Activated CD8-positive, alpha-beta memory T cell treated with anti-CD3 and anti-CD28 coated beads for 24 hours (primary cell): ENCODE data around the gene LRP8.
A peak's percentile ranks its signal among the peaks of the same experiment; 100 is the strongest.

ENCODE experiments used
- DNase-seq: peaks from one replicate; pipeline ENCODE4 v3.0.0-alpha.2; 2020

Gene LRP8

DNA sequence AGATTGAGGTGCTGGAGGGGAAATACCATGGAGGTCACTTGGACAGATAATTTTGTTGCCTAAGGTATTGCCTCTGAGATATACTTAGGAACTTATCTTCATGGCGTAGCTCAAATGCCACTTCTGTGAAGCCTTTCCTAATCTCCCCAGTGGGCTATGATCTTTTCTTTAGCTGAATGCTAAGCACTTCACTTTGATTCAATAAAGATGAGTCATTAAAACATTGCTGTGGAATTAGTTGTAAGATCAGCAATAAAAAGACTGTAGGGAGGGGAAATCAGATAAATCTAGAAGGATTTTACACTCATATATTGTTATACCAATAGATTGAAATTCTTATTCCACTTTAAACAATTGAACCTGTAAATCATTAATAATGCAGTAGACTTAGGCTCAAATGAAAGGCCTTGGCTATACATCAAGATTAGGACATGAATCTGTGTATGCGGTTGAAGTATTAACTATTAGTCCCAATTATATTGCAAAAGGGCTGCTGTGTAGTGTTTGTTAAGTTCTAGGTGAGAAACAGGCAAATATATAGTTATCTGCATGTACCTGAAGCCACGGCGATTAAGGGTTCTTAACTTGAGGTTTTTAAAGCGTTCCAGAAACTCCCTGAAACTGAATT, 70.3 kb downstream of the LRP8 start:
- no peak for DNase-seq

DNA sequence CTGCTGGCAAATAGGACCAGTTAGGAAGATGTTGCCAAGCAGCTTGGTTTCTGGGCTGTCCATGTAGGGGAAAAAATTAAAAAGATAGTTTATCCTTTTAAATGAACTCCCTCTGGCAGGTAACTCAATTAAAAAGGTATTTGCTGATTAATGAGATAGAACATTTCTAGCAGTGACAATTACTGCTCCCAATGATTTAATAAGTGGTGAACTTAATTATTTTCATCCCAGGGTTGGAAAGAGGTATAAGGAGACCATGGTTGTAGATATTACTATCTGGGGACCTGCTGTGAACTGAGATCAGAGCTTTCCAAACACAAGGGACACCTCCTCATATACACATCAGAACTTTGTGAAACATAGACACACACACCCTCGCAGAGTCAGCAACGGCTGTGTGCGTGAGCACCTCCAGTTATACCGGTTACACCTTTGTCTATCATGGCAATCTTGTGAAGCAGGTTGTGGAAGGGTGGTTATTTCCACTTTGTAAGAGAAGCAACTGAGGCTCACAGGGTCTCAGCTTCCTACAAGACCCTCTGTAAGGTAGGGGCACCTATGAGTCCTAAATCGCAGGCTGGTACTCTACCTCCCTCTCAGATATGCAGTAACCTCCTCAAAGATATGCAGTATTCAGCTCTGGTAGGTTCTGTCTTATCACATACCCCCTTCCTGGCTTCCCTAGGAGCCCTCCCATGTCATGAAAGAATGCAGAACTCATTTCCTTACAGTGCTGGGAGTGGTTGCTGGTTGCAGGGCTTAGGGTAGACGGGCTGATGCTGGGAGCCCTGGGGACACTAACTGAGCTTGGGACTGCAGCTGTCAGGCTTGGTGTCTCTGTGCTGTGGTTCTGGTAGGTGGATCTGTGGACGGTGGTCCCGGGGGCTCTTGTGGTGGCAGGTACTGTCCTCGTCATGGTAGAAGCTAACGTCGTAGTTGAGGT, 71.1 kb downstream of the LRP8 start:
- no peak for DNase-seq

DNA sequence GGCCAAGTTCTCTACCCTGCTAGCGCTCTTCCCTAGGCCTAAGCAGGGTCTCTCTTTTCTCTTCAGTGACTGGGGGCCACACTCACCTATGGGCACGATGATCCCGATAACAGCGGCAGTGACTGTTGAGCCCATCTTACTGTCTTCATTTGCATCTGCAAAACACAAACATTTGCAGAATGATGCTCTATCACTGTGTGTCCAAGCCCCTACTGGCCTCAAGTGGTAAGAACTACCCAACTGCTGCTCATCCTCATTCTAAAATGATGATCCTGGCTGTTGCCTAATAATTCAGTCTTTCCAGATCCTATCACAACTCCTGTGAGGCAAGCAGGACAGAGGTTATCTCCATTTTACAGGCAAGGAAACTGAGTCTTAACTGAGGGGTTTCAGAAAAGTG, 72.8 kb downstream of the LRP8 start:
- no peak for DNase-seq

DNA sequence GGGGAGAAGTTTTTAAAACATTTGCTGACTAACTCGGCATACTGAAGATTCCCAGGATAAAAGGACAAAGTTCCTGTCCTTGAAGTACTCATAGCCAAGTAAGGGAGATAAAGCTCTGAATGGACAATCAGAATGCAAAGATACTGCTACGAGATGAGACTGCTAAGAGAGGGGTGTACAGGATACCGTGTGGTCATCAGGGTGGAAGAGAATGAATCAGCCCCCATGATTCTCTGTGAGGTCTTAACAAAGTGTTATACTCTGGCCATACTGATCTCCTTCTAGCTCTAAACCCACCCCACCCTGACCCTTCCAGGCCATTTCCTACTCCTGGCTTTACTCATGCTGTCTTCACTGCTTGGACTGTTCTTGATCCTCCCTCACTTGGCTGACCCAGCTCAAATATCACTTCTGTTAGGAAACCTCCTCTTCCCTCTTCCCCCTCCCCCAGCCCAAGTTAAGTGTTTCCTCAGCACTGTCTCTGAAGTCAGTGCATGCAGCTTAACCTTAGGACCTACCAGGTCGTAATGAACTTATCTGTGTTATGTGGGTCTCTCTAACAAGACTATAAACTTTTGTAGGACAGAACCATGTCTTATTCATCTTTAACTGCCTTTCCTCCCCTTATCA, 73.7 kb downstream of the LRP8 start:
- no peak for DNase-seq

DNA sequence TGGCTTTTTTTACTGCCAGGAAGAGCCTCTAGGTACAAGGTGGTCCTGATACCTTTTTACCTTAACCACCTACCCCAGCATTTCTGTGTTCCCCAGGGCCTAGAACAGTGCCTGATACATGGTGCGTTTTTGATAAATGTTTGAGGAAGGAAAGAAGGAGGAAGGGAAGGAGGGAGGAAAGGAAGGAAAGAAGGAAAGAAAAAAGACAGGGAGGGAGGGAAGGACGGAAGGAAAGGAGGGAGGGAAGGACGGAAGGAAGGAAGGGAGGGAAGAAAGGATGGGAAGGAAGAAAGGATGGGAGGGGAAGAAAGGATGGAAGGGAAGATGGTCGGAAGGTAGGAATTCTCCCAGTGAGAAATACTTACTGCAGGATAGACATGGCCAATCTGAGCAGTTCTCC, 77.5 kb downstream of the LRP8 start:
- no peak for DNase-seq

DNA sequence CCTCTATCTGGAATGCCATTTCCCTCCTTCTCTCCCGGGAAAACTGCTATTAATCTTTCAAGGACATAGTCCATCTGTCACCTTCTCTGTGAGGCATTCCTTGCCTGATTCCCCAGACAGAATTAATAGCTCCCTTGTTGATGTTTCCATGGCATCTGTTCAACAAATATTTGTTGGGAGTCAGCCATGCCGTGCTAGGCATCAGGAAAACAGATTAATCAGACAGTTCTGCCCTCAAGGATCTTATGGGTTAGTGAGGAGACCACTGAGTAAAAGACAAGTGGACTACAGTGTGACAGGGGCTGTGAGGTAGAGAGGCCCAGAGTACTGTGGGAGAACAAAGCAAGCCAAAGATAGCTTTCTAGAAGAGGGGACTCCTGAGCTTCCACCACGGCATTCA, 78.2 kb downstream of the LRP8 start:
- no peak for DNase-seq

DNA sequence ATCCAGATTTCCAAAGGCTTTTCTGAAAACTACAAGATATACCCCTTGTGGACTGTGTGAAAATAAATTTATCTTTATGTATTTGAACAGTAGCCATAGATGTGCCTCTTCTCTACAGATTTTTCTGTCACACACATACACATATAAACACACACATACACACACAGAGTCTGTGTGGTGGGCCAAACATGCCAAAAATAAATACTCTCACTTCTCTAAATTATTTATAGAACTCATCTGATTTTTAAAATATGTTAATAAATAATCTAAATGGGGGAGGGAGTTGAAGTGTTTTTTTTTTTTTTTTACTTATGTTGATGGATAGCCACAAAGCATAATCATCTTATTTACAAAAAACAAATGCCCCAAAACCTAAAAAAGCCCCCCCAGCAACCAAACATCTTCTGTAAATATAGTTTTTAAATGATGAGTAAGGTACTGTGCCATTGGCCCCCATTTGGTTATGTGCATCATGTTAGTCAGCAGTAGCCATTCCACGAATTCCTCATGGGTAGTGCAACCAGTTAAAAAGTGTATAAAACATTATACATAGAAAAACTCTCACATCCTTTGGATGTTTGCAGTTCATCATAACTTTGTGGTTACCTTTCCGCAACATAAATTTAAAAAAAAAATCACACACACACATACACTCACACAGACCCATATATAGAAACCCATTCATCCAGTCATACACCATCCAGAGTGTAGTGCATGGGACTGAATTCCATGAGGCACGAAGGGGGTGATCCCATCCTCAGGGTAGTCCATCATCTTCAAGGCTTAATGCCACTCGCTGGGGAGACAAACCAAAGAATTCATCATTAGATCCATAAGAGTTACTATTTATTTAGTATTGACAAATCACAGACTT, 81.4 kb downstream of the LRP8 start:
- no peak for DNase-seq

DNA sequence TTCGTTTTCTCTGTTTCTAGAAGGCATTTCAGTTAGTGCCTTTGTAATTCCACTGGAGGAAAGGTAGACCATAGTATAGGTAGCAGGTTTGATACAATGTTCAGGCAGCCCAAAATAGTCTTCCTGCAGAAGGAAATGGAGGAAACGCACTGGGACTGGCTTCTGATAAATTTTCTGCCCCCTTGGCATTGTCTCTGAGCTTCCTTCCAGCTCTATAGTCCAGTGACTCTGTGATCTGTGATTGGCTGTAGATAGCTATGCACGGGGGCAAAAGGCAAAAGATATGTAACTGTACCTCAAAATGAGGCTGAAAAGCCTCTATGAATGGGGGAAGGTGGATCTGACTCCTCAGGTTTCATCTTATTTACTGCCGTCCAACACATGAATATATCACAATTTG, 83.7 kb downstream of the LRP8 start:
- no peak for DNase-seq

DNA sequence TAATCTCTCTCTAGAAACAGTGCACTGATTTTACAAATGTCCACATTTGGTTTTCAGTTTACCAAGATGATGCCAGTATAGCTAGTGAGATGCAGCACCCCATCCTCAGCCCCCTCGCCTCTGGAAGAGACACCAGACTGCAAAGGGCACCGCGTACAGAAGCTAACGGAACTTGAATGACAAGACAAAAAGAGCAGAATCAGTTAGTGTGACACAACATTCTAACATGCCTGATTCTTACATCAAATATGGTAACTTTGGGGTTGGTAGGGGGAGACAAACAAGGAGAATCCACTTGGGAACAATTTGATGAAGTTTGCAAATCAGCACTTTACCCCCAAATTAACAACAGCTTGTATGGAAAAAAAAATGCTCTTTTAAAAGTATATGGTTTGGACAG, 85.5 kb downstream of the LRP8 start:
- DNase-seq = no peak

DNA sequence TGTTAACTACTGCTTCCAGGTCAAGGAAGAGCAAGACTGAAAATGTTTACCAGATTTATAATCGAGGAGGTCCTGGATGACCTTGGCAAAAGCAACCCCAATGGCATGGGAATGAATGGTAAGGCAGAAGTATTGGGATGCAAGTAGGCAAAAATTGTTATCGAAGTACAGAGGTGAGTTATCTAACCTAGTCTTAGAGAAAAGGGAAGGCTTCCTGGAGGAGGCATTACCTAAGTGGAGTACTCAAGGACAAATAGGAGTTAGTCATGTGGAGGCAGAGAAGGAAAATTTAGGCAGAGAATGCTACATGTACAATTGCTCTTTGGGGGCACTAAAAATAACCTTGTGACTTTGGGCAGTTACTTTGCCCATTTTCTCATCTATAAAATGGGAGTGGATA, 86.0 kb downstream of the LRP8 start:
- DNase-seq = no peak

DNA sequence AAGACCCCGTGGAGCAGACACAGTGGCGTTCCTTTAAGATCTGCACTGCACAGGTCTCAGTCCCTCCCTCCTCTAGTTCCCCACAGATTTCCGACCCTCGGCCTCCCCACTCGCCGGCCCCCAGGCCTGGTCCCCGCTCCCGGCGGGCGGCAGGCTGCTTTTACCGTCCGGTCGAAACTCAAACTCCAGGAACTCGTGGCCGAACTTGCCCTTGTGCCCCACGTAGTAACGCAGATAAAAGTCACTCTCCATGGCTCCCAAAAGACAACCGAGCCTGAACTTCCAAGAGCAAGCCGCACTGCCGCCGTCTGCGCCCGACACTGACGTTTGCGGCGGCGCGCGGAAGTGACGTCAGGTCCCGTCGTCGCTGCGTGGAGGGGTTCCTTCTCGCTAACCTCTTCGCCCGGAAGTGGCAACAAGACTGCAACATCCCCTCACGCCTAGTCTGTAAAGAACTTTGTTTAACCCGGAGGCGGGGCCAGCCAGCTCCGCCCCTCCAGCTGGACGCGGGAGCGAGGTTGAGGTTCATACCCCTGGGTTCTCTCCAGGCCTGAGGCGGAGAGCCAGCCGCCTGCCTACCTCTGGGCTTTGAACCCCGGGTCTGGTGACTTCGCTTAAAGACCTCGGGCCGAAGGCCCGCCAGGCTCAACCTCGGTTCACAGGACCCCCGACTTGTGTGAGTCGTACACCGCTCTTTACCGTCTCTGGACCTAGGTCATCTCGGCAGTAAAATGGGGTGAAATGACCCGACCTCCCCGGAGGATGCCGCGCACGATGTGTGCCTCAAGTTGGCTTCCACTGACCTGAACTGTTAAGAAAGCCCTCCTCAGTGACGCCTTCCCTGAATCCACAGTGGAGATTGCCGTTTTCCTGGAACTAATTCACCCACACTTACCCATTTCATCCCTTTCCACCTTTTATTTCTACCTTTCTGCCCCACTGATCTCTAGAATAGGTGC, 89.4 kb downstream of the LRP8 start, which contains the start of gene MAGOH:
TSS of gene MAGOH (minus strand) at position 322 of the 959 bp plus-strand sequence. CDS start at position 252, 70 bp downstream.
- peak; percentile 97 for DNase-seq

DNA sequence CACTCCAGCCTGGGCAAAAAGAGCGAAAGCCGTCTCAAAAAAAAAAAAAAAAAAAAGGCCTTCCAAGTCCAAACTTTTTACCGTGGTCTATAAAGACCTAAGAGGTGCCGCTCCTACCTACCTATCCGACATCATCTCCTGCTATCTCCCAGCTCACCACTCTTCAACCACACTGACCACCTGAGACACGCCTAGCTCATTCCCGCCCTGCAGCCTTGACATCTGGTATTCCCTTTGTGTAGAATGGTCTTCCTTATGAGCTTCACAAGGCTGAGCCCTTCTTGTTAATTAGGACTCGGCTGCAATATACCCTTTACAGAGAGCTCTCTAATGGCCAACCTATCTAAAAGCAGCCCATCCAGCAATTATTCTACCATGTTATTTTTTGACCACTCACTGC, 90.2 kb downstream of the LRP8 start:
- no peak for DNase-seq

DNA sequence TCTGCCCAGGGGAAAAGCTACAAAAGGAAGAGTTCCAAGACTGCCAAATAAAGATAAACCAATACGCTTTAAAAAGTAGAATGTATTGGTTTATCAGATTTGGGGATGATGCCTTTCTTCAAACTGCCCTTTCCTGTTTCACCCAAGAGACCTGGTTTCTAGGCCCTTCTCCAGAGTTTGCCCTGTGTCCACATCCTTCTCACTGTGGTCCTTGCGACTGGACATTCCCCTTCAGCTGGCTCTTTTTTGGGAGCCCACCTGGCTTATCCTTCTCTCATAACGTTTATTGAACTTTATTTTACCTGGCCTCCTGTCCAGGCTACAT, 106.9 kb downstream of the LRP8 start:
- DNase-seq = no peak

DNA sequence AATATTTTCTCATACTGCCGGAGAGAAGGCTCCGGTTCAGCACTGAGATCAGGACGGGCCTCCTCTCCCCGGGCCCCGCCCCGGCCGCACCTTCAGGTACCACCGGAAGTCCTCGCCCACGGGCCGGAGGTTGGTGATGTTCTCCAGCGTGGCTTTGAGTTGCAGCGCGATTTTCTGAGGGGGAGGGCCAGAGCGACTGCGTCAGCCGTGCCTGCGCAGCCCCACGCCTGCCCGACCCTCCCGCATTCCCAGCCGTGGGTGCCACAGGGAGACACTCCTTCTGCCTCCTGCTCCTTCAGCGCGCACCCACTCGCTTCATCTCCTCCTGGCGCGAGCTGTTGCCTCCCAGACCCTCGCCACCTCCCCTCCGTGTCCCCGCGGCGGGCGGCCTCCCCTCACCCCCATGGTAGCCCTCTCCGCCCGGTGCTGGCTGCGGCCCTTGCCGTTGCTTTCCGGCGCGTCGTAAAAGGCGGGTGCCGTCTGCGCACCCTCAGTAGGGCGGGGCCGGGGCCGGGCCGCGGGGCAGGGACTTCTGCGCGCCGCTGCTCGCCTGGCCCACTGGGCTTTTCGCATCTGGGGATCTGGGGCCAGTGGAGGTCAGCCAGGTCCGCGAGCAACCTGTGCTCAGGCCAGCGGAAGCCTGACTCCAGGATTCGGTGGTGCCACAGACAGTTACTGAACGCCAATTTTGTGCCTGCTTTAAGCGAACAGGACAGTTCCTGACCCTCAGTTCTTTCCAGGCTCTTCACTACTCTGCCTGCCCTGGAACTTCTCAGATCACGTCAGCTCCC, 107.5 kb downstream of the LRP8 start, which contains the start of gene CZIB:
TSS of gene CZIB (minus strand) at position 464 of the 791 bp plus-strand sequence. CDS start at position 405, 59 bp downstream.
- DNase-seq = peak; percentile 99

DNA sequence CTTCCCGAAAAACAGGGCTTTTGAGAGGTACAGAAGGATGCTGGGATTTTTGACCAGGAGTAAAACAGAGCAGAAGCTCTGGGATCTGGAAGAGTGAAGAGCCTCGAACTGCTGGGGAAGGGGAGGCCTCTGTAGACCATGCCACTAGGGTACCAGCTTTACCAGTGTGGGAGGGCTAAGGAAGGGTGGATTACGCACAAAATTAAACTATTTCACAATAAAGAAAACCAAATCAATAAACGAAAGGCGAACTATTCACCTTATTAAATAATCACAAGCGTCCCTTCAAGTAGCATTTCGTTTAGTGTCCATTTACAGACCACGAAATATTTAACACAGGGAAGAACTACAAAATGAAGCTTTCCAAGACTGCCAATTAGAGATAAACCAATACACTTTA, 108.2 kb downstream of the LRP8 start:
- DNase-seq = no peak

DNA sequence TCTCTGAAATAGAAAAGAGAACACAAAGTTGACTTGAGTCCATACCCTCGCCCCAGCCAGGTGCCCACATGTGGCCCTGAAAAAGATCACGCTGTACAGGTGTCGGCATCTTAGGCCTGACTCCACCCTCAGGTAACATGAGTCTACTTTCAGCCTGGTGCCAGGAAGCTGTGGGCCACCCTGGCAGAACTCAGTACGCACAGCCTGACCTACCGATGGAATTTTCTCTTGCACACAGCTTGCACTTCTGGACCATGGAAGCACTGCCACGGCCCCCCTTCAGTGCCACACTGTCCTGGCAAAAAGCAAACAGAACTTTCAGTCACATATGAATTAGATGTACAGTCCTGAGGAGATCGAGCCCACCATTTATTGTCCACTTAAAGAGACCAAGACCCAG, 109.7 kb downstream of the LRP8 start:
- no peak for DNase-seq

DNA sequence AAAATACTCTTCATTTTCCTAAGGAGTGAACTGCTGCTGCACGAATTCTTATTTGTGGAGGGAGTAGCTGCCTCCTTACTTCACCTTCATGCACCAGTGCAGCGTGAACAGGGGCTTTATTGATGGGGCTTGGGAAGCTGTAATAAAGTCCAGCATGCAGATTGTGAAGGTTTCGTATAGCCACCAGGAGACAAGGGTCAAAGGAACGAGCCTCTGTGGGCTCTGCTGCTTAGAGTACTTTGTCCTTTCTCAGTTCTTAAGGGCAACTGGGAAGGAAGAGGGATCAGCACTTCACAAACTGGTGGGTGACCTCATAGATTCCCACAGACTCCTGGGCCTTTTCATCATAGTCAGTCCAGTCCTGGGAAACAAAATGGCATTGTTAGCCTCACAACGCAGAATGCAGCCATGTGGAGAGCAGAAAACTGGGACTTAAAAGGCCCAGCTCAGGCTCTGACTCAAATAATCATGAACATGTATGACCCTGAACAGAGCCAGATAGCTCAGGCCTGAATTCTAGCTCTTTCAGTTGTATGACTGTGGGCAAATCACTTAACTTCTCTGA, 113.4 kb downstream of the LRP8 start:
- no peak for DNase-seq

DNA sequence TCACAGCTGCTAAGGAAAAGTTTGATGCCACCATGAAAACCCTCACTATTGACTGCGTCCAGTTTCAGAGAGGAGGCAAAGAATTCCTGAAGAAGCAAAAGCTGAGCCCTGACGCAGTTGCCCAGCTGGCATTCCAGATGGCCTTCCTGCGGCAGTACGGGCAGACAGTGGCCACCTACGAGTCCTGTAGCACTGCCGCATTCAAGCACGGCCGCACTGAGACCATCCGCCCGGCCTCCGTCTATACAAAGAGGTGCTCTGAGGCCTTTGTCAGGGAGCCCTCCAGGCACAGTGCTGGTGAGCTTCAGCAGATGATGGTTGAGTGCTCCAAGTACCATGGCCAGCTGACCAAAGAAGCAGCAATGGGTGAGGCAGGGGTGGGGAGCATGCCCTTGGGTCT, 116.9 kb downstream of the LRP8 start:
- DNase-seq = no peak

DNA sequence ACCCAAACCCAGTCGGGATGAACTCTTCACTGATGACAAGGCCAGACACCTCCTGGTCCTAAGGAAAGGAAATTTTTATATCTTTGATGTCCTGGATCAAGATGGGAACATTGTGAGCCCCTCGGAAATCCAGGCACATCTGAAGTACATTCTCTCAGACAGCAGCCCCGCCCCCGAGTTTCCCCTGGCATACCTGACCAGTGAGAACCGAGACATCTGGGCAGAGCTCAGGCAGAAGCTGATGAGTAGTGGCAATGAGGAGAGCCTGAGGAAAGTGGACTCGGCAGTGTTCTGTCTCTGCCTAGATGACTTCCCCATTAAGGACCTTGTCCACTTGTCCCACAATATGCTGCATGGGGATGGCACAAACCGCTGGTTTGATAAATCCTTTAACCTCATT, 117.5 kb downstream of the LRP8 start:
- no peak for DNase-seq

DNA sequence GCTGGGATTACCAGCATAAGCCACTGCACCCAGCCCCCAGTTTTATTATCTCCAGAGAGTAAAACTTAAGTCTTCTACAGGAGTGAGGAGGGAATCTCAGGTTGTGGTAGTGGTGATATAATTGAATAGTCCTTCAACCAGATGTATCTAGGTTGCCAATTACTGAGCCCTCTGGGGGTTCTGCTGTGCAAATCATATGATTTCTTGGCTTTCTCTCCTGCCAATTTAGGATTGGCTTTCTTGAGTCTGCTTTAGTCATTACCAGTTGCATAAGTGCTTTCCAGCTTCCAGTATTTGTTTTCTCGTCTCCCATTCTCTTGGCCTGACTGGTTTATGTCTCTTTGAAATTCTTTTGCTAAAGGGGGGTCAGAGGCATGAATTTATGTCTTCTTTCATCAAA, 120.1 kb downstream of the LRP8 start:
- no peak for DNase-seq
